ACC112 (cell line): Measurements from ENCODE around the gene ERBB3.

Experiments
- H2AFZ ChIP-seq: fragments of 200-600 bp; sonication (generic); one replicate; pipeline ENCODE4 v1.6.0; 2017; ENCODE audit warnings: antibody characterized with exemption, low read length; ENCODE audit not compliant: unreplicated experiment
- H3K27ac ChIP-seq: fragments of 200-600 bp; sonication (generic); 2 replicates; pipeline ENCODE4 v1.5.1; 2014; ENCODE audit warnings: low read depth, mild to moderate bottlenecking, antibody characterized with exemption, low read length, moderate library complexity
- H3K27me3 ChIP-seq: fragments of 200-600 bp; sonication (generic); 2 replicates; pipeline ENCODE4 v1.6.1; 2014; ENCODE audit warnings: mild to moderate bottlenecking, antibody characterized with exemption, low read length, moderate library complexity, mixed read lengths; ENCODE audit not compliant: insufficient read depth
- H3K36me3 ChIP-seq: fragments of 200-600 bp; sonication (generic); 2 replicates; pipeline ENCODE4 v1.6.1; 2016; ENCODE audit warnings: mild to moderate bottlenecking, antibody characterized with exemption, low read length, moderate library complexity, mixed read lengths; ENCODE audit not compliant: insufficient read depth
- H3K4me1 ChIP-seq: fragments of 200-600 bp; sonication (generic); one replicate; pipeline ENCODE4 v1.6.1; 2016; ENCODE audit warnings: low read length, mixed read lengths; ENCODE audit not compliant: insufficient read depth, unreplicated experiment, control insufficient read depth
- H3K4me3 ChIP-seq: fragments of 200-600 bp; sonication (generic); 2 replicates; pipeline ENCODE4 v1.5.1; 2014; ENCODE audit warnings: mild to moderate bottlenecking, low read depth, low read length
- H3K79me2 ChIP-seq: fragments of 200-600 bp; sonication (generic); one replicate; pipeline ENCODE4 v1.6.0; 2016; ENCODE audit warnings: low read length; ENCODE audit not compliant: control insufficient read depth, unreplicated experiment, insufficient read depth

Gene ERBB3

DNA sequence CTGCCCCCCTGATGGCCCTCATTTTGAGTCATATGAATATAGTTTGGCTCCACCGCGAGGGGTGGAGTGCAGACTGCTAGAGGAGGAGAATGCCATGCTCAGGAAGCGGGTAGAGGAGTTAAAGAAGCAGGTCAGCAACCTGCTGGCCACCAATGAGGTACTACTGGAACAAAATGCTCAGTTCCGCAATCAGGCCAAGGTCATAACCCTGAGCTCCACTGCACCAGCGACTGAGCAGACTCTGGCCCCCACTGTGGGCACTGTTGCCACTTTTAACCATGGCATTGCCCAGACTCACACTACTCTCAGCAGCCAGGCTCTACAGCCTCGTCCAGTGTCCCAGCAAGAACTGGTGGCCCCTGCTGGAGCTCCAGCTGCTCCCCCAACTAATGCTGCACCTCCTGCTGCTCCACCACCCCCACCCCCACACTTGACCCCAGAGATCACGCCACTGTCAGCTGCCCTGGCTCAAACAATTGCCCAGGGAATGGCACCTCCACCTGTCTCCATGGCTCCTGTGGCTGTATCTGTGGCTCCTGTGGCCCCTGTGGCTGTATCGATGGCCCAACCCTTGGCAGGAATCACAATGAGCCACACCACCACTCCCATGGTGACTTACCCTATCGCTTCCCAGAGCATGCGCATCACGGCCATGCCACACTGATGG, 41.4 kb downstream of the ERBB3 start:
- peaks cover 14% of the 10 kb centered on the region for H3K79me2 ChIP-seq
- no peak overlapping the region for H3K4me3 ChIP-seq
- H3K27me3 ChIP-seq: no peaks in the 10 kb centered on the region
- H3K4me1 ChIP-seq: peaks cover 20% of the 10 kb centered on the region
- peaks cover 5% of the 10 kb centered on the region; the same call in 1 of the 2 replicates for H3K36me3 ChIP-seq
- H3K27ac ChIP-seq: no peak overlapping the region
- H2AFZ ChIP-seq: no peak overlapping the region

DNA sequence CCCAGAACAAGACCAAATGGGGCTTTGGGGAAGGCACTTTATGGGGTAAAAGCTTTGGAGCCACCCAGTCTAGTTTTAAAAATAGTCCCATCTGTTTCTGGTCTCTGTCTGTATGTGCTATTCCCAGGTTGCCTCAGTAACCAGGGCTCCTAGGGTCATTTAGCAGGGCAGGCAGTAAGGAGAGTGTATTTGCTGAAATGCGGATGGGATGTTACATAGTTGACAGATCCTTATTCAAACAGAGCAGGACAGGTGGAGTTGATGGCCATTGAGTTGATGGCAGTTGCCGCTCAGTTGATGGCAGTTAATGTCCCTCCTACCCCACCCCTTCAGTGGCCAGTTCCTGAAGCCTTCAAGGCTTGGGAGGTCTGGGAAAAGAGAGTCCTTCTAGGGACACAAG, 42.7 kb downstream of the ERBB3 start:
- H3K79me2 ChIP-seq: peaks cover 5% of the 10 kb centered on the region
- no peaks in the 10 kb centered on the region for H3K36me3 ChIP-seq
- peaks cover 31% of the 10 kb centered on the region for H3K4me1 ChIP-seq
- H2AFZ ChIP-seq: no peak overlapping the region
- H3K27ac ChIP-seq: no peak overlapping the region
- H3K4me3 ChIP-seq: no peak overlapping the region
- H3K27me3 ChIP-seq: no peaks in the 10 kb centered on the region

DNA sequence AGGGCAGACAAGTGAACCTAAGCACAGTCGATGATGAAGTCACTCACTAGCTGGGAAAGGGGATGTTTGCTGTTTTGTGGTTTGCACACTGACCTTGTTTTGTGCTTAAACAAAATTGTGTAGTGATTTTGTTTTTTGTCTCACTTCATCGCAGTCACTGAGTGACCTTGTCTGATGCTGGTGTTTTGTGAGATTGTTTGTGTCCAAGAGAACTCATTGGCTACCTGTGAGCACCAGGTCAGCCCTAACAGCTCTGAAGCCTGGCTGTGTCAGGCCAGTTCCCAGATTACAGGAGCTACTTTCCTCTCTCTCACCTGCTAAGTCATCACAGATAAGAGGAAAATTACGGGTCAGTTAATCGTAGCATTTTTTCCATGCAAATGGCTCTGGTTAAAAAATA, 44.2 kb downstream of the ERBB3 start:
- no peak overlapping the region for H3K4me3 ChIP-seq
- no peak overlapping the region for H3K27ac ChIP-seq
- H3K79me2 ChIP-seq: peaks cover 7% of the 10 kb centered on the region
- H3K4me1 ChIP-seq: peaks cover 27% of the 10 kb centered on the region
- no peak overlapping the region for H2AFZ ChIP-seq
- H3K36me3 ChIP-seq: no peaks in the 10 kb centered on the region
- H3K27me3 ChIP-seq: no peaks in the 10 kb centered on the region

DNA sequence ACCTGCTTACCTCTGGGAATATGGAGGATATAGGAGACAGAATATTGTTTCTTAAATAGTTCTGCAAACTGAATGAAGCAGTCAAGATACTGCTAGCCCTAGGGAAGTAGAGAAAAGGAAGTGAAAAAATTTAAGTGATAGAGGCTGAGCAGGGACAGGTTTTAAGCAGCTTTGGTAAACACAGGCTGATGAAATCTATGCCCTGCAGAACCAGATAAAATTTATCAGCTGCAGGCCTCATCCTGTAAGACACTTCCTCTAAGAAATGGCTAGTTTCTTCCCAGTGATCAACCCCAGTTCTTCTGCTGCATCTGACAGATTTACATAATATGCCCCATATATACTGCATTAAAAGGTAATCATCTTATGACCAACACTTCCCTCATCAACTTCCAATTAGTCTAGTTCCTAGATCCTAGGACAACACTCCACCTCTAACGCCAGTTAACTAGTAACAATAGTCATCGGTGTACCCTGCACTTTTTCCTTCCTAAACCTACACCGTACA, 46.8 kb downstream of the ERBB3 start:
- peaks cover 16% of the 10 kb centered on the region for H3K4me1 ChIP-seq
- peaks cover 6% of the 10 kb centered on the region for H3K79me2 ChIP-seq
- peaks cover 10% of the 10 kb centered on the region; the same call in 1 of the 2 replicates for H3K36me3 ChIP-seq
- peak overlapping the region; percentile 86 for H3K4me3 ChIP-seq
- H3K27me3 ChIP-seq: no peaks in the 10 kb centered on the region
- peak overlapping the region; percentile 43 for H3K27ac ChIP-seq
- H2AFZ ChIP-seq: no peak overlapping the region

DNA sequence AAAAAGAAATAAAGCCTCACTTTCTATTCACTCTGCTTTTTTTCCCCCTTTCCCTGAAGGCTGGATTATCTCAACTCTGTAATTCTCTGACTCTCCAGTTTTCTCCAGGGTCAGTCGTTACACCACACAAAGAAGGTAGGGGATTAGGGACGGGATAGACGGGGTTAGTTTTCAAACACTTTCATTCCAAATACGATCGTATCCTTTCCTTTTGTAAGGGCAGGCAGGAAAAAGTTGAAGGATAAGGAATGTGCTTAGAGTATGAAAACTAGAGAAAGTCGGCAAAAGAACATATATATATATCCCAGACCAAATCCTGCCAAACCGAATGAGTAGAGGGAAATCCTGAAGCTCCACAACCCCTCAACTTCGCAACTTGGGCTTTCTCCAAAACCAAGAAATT, 47.5 kb downstream of the ERBB3 start:
- Histone ChIP-seq H3K79me2 (peaks cover 6% of the 10 kb centered on the region), H2AFZ (peak overlapping the region; percentile 19), H3K27me3 (no peaks in the 10 kb centered on the region), H3K4me3 (peak overlapping the region; percentile 86), H3K4me1 (peaks cover 16% of the 10 kb centered on the region), H3K27ac (peak overlapping the region; percentile 43), H3K36me3 (peaks cover 14% of the 10 kb centered on the region; the same call in 1 of the 2 replicates)

DNA sequence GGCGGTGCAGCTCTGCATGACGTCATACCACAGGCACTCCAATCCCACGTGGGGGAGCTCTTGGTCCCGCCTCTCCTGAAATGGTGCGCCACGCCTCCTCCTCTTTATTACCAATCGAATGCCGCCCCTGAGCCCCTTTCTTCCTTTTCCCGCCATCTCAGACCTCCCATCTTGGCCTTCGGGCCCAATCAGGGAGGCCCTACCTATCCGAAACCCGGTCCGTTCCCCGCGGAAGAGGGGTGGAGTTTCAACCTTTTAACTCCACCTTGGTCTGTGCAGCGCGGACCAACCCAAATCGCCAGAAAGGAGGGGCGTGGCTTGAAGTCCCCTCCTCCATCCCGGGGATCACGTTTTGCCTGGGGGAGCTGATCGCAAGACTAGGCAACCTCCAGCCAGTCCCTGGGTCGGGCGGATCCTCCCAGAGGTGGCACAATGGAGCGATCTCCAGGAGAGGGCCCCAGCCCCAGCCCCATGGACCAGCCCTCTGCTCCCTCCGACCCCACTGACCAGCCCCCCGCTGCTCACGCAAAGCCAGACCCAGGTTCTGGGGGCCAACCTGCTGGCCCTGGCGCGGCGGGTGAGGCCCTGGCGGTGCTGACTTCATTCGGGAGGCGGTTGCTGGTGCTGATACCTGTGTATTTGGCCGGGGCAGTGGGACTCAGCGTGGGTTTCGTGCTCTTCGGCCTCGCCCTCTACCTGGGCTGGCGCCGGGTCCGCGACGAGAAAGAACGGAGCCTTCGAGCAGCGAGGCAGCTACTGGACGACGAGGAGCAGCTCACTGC, 48.1 kb downstream of the ERBB3 start, which contains the start of gene ESYT1:
Gene ESYT1, plus strand, starts transcription at position 380 of the 782 bp plus-strand sequence. Its CDS starts 53 bp downstream, at position 433.
- peaks cover 14% of the 10 kb centered on the region; the same call in 1 of the 2 replicates for H3K36me3 ChIP-seq
- H3K27ac ChIP-seq: peak within 1 kb of the TSS; percentile 43

DNA sequence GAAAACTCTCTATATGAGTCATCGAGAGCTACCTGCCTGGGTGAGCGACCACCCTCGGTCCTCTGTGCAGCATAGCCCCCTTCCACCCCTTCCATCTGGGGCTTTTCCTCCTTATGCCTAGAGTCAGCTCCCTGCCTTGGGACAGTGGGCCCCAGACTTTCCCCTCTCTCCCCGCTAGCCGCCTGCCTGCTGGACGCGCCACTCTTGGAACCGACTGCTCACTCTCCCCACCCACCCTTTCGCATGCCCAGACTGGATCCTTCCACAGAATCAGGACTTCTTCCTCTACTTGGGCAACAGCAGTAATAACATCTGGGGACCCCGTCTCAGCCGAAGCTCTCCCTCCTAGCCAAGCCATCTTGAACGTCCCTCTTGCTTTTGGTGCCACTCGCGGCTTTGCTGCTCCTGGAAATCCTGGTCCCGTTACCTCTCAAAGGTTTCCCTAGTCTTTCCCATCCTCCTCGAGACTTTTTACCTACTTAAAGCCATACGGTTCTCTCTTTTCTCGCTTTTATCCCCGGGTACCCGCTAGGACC, 48.8 kb downstream of the ERBB3 start:
- peak overlapping the region; percentile 86 for H3K4me3 ChIP-seq
- peaks cover 16% of the 10 kb centered on the region for H3K4me1 ChIP-seq
- peak overlapping the region; percentile 37 for H2AFZ ChIP-seq
- no peaks in the 10 kb centered on the region for H3K27me3 ChIP-seq
- peaks cover 6% of the 10 kb centered on the region for H3K79me2 ChIP-seq
- H3K27ac ChIP-seq: no peak overlapping the region
- peaks cover 20% of the 10 kb centered on the region; the same call in 1 of the 2 replicates for H3K36me3 ChIP-seq

More for the DNA sequence above, 48.1 kb downstream of the ERBB3 start, which contains the start of gene ESYT1:
- Histone ChIP-seq H2AFZ (peak within 1 kb of the TSS; percentile 37), H3K4me3 (peak within 1 kb of the TSS; percentile 86), H3K4me1 (peaks cover 16% of the 10 kb centered on the region), H3K79me2 (peaks cover 6% of the 10 kb centered on the region), H3K27me3 (no peaks in the 10 kb centered on the region)

DNA sequence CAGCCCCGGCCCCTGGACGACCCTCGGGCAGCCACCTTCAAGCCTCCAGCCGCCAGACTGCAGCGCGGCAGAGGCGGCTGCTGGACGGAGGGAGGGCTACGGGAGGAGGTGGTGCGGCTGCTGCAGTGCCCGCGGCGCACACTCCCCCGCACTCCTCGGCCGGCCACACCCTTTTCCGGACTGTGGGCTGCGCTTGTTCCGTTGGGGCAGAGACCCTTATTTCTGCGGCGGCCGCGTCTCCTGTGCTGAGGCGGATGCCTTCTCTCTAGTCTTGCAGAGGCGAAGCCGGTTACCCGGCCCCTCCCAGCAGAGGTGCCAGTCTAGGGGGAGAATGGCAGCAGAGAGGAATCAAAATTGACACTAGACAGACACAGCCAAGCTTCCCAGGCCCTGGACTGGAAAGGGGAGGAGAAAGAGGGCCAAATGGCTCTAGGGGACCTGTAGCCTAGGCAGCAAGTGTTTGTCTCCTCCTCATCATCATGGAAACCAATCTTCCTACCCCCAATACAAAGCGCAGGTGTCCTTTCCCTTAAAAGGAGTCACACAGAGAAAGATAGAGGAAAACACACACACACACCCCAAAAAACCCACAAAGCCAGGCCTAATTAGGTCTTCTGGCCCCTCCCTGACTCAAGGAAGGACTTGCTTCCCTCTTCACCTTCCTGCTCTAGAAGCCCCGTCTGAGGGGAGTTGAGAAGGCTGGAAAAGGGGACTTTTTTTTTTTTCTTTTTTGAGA, 49.4 kb downstream of the ERBB3 start:
- Histone ChIP-seq H3K36me3 (peaks cover 25% of the 10 kb centered on the region; the same call in 1 of the 2 replicates), H3K27me3 (no peaks in the 10 kb centered on the region), H2AFZ (peak overlapping the region; percentile 37), H3K79me2 (peaks cover 6% of the 10 kb centered on the region), H3K4me3 (peak overlapping the region; percentile 86), H3K27ac (no peak overlapping the region), H3K4me1 (peaks cover 16% of the 10 kb centered on the region)

DNA sequence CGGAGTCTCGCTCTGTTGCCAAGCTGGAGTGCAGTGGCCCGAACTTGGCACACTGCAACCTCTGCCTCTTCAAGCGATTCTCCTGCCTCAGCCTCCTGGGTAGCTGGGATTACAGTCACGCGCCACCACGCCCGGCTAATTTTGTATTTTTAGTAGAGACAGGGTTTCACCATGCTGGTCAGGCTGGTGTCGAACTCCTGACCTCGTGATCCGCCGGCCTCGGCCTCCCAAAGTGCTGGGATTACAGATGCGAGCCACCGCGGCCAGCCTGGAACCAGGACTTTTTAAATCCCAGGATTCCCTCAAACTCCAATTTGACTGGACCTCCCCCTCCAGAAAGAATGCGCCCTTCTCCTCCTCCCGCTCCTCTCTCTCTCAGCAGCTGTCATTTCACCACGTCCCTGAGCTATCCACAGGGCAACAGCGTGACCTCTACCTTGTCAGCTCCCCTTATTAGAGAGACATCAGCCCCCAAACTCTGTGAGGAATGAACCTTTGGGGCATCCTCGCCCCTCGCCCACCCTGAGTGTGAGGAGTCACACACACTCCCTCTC, 50.1 kb downstream of the ERBB3 start:
- H3K27ac ChIP-seq: no peak overlapping the region

DNA sequence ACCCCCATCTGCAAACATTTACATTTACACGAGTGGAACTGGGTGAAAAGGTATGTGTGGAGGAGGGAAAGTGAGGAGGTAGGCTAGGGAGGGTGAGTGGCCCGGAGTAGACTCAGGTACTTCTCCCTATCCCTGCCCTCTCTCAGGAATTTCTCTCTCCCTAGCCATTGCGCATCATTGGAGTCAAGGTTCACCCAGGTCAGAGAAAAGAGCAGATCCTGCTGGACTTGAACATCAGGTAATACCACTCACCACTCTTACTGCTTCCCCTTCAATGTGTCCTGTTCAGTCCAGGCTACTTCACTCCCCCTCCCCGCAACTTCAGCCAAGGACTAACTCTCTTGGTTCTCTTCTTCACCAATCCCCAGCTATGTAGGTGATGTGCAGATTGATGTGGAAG, 50.9 kb downstream of the ERBB3 start:
- Histone ChIP-seq H3K4me1 (peaks cover 15% of the 10 kb centered on the region), H3K79me2 (peaks cover 6% of the 10 kb centered on the region), H3K36me3 (peaks cover 25% of the 10 kb centered on the region; the same call in 1 of the 2 replicates), H3K27ac (no peak overlapping the region), H3K27me3 (no peaks in the 10 kb centered on the region), H2AFZ (no peak overlapping the region), H3K4me3 (no peak overlapping the region)

More for the DNA sequence above, 50.1 kb downstream of the ERBB3 start:
- H2AFZ ChIP-seq: no peak overlapping the region
- peak overlapping the region; percentile 86 for H3K4me3 ChIP-seq
- peaks cover 6% of the 10 kb centered on the region for H3K79me2 ChIP-seq
- H3K36me3 ChIP-seq: peaks cover 25% of the 10 kb centered on the region; the same call in 1 of the 2 replicates
- H3K27me3 ChIP-seq: no peaks in the 10 kb centered on the region
- peaks cover 16% of the 10 kb centered on the region for H3K4me1 ChIP-seq
